Placental epithelial cell (primary cell): Measurements from ENCODE around the gene ZNF701. TPM values are rescaled to one million over a fixed set of nuclear protein-coding genes. Genes with fewer than 3 reads are reported as not detected.

Source experiments
- small RNA-seq: library from RNA; depleted of rRNA; stranded (forward); fragments of <200 nt; gene quantifications from one replicate; pipeline ENCODE3, GENCODE V24; 2012
- total RNA-seq: library from RNA; depleted of rRNA; stranded (reverse); fragments of >200 nt; gene quantifications from 2 replicates; pipeline ENCODE4 v1.2.3, GENCODE V29; 2012

Gene ZNF701
- total RNA-seq: 17.7 and 17.8 TPM in 2 replicates

GRCh38 chr19:52570000-52570861 lies at the start of gene ZNF701:
TSS of gene ZNF701 (plus strand) at chr19:52570287. CDS start at chr19:52574148, 3,861 bp downstream.

DNA sequence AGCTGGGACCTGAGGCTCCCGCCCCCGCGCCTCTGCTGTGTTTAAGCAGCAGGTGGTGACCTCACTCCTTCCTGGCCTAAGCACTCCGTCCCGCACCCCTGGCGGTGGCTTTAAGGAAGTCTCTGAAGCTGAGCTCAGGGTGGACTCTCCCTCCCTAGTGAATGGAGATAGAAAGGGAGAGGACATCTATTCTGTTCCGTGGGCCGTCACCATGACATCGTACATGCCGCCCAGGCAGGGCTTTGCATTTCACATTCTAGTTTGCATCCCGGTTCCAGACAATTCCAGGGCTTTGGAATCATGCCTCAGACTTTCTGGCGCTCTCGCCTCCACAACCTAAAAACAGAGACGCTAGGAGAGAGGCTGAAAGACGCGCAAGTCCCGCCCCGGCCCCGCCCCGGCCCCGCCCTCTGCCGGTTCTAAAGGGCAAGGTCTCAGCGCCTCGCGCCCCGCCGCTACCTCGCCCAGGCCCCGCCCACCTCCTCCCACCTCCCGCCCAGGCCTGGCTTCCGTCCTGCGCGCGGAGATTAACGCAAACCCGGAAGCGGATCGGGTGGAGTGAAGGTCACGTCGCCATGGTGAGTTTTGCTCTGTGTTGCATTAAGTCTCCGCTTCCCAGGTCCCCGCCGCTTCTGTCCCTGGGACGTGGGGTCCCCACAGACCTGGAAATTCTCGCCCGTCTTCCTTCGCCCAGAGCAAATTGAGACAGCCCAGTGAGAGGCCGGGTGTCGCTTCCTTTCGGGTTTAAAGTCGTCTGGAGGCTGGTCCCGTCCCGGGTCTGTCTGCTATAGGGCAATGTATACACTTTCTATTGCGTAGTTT lies 42.7 kb upstream of the ZNF701 start, which contains the start of gene ZNF808:
TSS of gene ZNF808 (plus strand) at position 535 of the 822 bp plus-strand sequence. CDS start 15,617 bp downstream, outside the sequence.

Small RNA genes lying within 50 kb of the gene (small RNA-seq; reads per million reads assigned to genes)
- gene RPL39P34: not detected

Other genes starting within 250 kb of the ZNF701 start
- gene ZNF610, start 234.0 kb upstream of the ZNF701 start, total RNA-seq: 0.98 and 3.5 TPM in 2 replicates
- gene ZNF880, start 200.4 kb upstream of the ZNF701 start, total RNA-seq: 29.0 and 35.3 TPM in 2 replicates
- 21.6 and 25.1 TPM in 2 replicates for gene ZNF528, start 172.4 kb upstream of the ZNF701 start, total RNA-seq
- gene ZNF534, start 141.1 kb upstream of the ZNF701 start, total RNA-seq: not detected in 2 replicates
- 3.4 and 6.3 TPM in 2 replicates for gene ZNF578, start 116.7 kb upstream of the ZNF701 start, total RNA-seq
- gene ZNF808, start 42.6 kb upstream of the ZNF701 start, total RNA-seq: 17.8 and 20.4 TPM in 2 replicates
- 48.3 and 110 TPM in 2 replicates for gene ZNF83, start 68.1 kb downstream of the ZNF701 start, total RNA-seq
- 15.2 and 16.1 TPM in 2 replicates for gene ZNF611, start 164.8 kb downstream of the ZNF701 start, total RNA-seq
- 7.8 and 9.4 TPM in 2 replicates for gene ZNF600, start 216.5 kb downstream of the ZNF701 start, total RNA-seq